ENCODE measurements around the gene KCNS1.
"Not testable (repeated sequence)": the region's sequence is repeated elsewhere in the genome, so short reads cannot be mapped to it uniquely, and the experiment has no call there.

The KCNS1 gene

GRCh38 chr20:45067558-45067957 is 33.4 kb downstream of the KCNS1 start:
- DNase-seq (ENCODE audit: low read depth) = no peak
- H3K4me3 ChIP-seq (ENCODE audit: low read length) = no peak overlapping the region
- TF ChIP-seq, protein P1, sequence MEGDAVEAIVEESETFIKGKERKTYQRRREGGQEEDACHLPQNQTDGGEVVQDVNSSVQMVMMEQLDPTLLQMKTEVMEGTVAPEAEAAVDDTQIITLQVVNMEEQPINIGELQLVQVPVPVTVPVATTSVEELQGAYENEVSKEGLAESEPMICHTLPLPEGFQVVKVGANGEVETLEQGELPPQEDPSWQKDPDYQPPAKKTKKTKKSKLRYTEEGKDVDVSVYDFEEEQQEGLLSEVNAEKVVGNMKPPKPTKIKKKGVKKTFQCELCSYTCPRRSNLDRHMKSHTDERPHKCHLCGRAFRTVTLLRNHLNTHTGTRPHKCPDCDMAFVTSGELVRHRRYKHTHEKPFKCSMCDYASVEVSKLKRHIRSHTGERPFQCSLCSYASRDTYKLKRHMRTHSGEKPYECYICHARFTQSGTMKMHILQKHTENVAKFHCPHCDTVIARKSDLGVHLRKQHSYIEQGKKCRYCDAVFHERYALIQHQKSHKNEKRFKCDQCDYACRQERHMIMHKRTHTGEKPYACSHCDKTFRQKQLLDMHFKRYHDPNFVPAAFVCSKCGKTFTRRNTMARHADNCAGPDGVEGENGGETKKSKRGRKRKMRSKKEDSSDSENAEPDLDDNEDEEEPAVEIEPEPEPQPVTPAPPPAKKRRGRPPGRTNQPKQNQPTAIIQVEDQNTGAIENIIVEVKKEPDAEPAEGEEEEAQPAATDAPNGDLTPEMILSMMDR (conservative IDR thresholded peaks at IDR 0.05; ENCODE audit: low read depth, low read length) = no peak

GRCh38 chr20:45067087-45067486 is 33.8 kb downstream of the KCNS1 start:
- no peak for DNase-seq (ENCODE audit: low read depth)
- no peak overlapping the region for H3K4me3 ChIP-seq (ENCODE audit: low read length)
- TF ChIP-seq, protein P1 (conservative IDR thresholded peaks at IDR 0.05; ENCODE audit: low read depth, low read length) = no peak

GRCh38 chr20:45066372-45066771 is 34.6 kb downstream of the KCNS1 start:
- TF ChIP-seq, protein P1 (conservative IDR thresholded peaks at IDR 0.05; ENCODE audit: low read depth, low read length) = no peak
- no peak for DNase-seq (ENCODE audit: low read depth)
- no peak overlapping the region for H3K4me3 ChIP-seq (ENCODE audit: low read length)

GRCh38 chr20:45064812-45065211 is 36.1 kb downstream of the KCNS1 start:
- TF ChIP-seq, protein P1 (conservative IDR thresholded peaks at IDR 0.05; ENCODE audit: low read depth, low read length) = no peak
- no peak for DNase-seq (ENCODE audit: low read depth)

DNA sequence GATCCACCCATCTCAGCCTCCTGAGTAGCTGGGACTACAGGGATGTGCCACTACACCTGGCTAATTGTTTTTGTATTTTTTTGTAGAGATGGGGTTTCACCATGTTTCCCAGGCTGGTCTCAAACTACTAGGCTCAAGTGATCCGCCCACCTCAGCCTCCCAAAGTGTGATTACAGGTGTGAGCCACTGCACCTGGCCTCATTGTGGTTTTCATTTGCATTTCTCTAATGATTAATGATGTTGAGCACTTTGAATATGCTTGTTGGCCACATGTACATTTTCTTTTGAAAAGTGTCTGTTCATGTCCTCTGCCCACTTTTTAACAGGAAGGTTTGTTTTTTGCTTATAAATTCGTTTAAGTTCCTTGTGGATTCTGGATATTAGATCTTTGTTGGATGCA is 37.8 kb downstream of the KCNS1 start:
- not testable (repeated sequence) for DNase-seq (ENCODE audit: low read depth); H3K4me3 ChIP-seq (ENCODE audit: low read length)

More at GRCh38 chr20:45064812-45065211, 36.1 kb downstream of the KCNS1 start:
- no peak overlapping the region for H3K4me3 ChIP-seq (ENCODE audit: low read length)

- H3K4me3 ChIP-seq (ENCODE audit: low read length) = no peak overlapping the region
- TF ChIP-seq, protein P1 (conservative IDR thresholded peaks at IDR 0.05; ENCODE audit: low read depth, low read length) = no peak
- peak; percentile 68 for DNase-seq (ENCODE audit: low read depth)
These were observed 39.7 kb downstream of the KCNS1 start for GRCh38 chr20:45061244-45061643.

GRCh38 chr20:45060294-45060693 is 40.6 kb downstream of the KCNS1 start:
- no peak for DNase-seq (ENCODE audit: low read depth)
- H3K4me3 ChIP-seq (ENCODE audit: low read length) = no peak overlapping the region
- TF ChIP-seq, protein P1 (conservative IDR thresholded peaks at IDR 0.05; ENCODE audit: low read depth, low read length) = no peak

Data from retinal pigment epithelial cell (primary cell).